Smooth muscle cell (in vitro differentiated cells): Measurements from ENCODE around the gene NAP1L4. TPM values are rescaled to one million over a fixed set of nuclear protein-coding genes. Genes with fewer than 3 reads are reported as not detected.
A peak's percentile ranks its signal among the peaks of the same experiment; 100 is the strongest.

ENCODE experiments used
- DNase-seq: peaks from one replicate; lab custom pipeline; 2025; ENCODE audit not compliant: unreplicated experiment; lab: John Stamatoyannopoulos, UW
- H2AFZ ChIP-seq: fragments of 200-600 bp; sonication (generic); 2 replicates; pipeline ENCODE4 v1.6.0; 2016; ENCODE audit warnings: antibody characterized with exemption, low read depth, mild to moderate bottlenecking
- H3F3A ChIP-seq: fragments of 200-600 bp; sonication (generic); 2 replicates; pipeline ENCODE4 v1.6.0; 2017; ENCODE audit warnings: antibody characterized with exemption, low read depth
- H3K27ac ChIP-seq: fragments of 200-600 bp; sonication (generic); 2 replicates; pipeline ENCODE4 v1.5.1; 2016; ENCODE audit warnings: low read depth, mild to moderate bottlenecking
- H3K27me3 ChIP-seq: fragments of 200-600 bp; sonication (generic); 2 replicates; pipeline ENCODE4 v1.6.1; 2016; ENCODE audit warnings: low read depth, mild to moderate bottlenecking
- H3K36me3 ChIP-seq: fragments of 200-600 bp; sonication (generic); 2 replicates; pipeline ENCODE4 v1.5.1; 2016; ENCODE audit warnings: low read depth
- H3K4me1 ChIP-seq: fragments of 200-600 bp; sonication (generic); 2 replicates; pipeline ENCODE4 v1.5.1; 2016; ENCODE audit warnings: low read depth
- H3K4me2 ChIP-seq: fragments of 200-600 bp; sonication (generic); 2 replicates; pipeline ENCODE4 v1.6.0; 2016; ENCODE audit warnings: mild to moderate bottlenecking
- H3K4me3 ChIP-seq: fragments of 200-600 bp; sonication (generic); 2 replicates; pipeline ENCODE4 v1.5.1; 2016; ENCODE audit warnings: mild to moderate bottlenecking
- H3K79me2 ChIP-seq: fragments of 200-600 bp; sonication (generic); 2 replicates; pipeline ENCODE4 v1.6.0; 2016; ENCODE audit warnings: low read depth, mild to moderate bottlenecking
- H3K9ac ChIP-seq: fragments of 200-600 bp; sonication (generic); 2 replicates; pipeline ENCODE4 v1.6.0; 2016; ENCODE audit warnings: low read depth
- H3K9me3 ChIP-seq: fragments of 200-600 bp; sonication (generic); replicated peaks from 2 replicates; pipeline ENCODE4 v1.5.1; 2016; ENCODE audit warnings: low read depth
- H4K20me1 ChIP-seq: fragments of 200-600 bp; sonication (generic); 2 replicates; pipeline ENCODE4 v1.6.0; 2016; ENCODE audit warnings: low read depth
- WGBS: methylation state at CpG from one replicate; pipeline ENCODE4 v1.1.7; 2016; ENCODE audit warnings: low lambda C conversion rate; 5-methylcytosine and 5-hydroxymethylcytosine counted together
- polyA plus RNA-seq: library from polyadenylated mRNA; unstranded; fragments of >200 nt; fragmentation: Nextera tagmentation; extraction: Ambion mirVana; gene quantifications from 2 replicates; pipeline ENCODE4 v1.2.1, GENCODE V29; 2016
- total RNA-seq: library from RNA; depleted of rRNA; stranded (reverse); fragments of >200 nt; gene quantifications from 2 replicates; pipeline ENCODE4 v1.2.3, GENCODE V29; 2014
- TF ChIP-seq, protein P1 (sequence below): fragments of 200-600 bp; sonication (generic); IDR thresholded peaks from 2 replicates; pipeline ENCODE4 v1.5.1; 2017; ENCODE audit warnings: borderline replicate concordance, mild to moderate bottlenecking, antibody characterized with exemption; ENCODE audit not compliant: insufficient read depth, poor library complexity, severe bottlenecking

NAP1L4 gene
- total and polyA plus RNA-seq, 2 experiments from 2014 or later = 63.1 to 95.0 TPM

DNA sequence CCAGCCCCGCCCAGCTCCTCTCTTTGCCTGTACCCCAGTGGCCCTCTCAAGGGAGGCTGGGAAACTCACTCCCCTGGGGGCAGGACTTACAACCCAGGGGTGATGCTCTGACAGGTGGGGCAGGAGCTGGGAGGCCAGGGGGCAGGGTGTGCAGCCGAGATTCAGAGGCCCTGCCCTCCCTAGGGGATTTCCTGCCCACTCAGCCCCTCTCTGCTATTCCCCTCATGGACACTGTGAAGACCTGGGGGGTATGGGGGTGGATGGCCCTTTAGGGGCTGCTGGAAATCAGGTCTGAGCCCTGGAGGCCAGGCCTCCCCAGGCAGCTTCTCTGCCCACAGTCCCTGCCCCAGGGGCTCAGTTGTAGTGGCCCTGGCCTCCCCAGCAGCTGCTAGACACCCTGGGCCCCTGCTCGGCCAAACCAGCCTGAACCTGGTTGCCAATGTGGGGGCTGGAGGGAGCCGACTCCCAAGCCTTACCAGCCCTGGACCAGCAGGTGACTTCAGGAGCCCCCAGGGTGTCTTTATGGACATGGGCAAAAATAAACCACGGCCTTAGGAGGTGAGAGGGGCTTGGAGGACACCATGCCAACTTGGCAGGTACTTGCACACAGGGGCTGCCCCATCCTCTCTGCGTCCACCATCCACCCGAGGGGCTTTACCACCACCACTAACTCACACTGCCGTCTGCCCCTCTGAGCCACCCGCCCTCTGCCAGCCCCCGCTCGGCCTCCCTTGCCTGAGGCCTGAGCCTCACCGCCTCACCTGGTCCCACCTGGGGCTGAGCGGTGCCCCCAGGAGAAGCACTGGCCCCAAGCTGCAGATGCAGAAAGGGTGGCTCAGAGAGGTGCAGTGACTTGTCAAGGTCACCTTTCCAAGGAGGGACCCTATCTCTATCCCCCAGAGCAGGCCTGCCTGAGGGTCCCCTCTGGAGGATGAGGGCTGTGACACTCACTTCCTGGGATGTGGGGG lies 60.1 kb downstream of the NAP1L4 start:
- Histone ChIP-seq H3K4me1 (peaks cover 6% of the 10 kb centered on the region), H3F3A (no peaks in the 10 kb centered on the region), H3K4me3 (no peak overlapping the region), H3K4me2 (no peak overlapping the region), H3K9me3 (no peaks in the 10 kb centered on the region), H2AFZ (no peak overlapping the region), H4K20me1 (peaks cover 18% of the 10 kb centered on the region), H3K79me2 (peaks cover 9% of the 10 kb centered on the region), H3K27ac (peak overlapping the region; percentile 65), H3K36me3 (no peaks in the 10 kb centered on the region), H3K27me3 (no peaks in the 10 kb centered on the region), H3K9ac (no peak overlapping the region)
- TF ChIP-seq, protein P1, sequence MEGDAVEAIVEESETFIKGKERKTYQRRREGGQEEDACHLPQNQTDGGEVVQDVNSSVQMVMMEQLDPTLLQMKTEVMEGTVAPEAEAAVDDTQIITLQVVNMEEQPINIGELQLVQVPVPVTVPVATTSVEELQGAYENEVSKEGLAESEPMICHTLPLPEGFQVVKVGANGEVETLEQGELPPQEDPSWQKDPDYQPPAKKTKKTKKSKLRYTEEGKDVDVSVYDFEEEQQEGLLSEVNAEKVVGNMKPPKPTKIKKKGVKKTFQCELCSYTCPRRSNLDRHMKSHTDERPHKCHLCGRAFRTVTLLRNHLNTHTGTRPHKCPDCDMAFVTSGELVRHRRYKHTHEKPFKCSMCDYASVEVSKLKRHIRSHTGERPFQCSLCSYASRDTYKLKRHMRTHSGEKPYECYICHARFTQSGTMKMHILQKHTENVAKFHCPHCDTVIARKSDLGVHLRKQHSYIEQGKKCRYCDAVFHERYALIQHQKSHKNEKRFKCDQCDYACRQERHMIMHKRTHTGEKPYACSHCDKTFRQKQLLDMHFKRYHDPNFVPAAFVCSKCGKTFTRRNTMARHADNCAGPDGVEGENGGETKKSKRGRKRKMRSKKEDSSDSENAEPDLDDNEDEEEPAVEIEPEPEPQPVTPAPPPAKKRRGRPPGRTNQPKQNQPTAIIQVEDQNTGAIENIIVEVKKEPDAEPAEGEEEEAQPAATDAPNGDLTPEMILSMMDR = no peak
- WGBS = 83% methylated on average over 13 of the region's 13 CpGs
- no peak for DNase-seq

DNA sequence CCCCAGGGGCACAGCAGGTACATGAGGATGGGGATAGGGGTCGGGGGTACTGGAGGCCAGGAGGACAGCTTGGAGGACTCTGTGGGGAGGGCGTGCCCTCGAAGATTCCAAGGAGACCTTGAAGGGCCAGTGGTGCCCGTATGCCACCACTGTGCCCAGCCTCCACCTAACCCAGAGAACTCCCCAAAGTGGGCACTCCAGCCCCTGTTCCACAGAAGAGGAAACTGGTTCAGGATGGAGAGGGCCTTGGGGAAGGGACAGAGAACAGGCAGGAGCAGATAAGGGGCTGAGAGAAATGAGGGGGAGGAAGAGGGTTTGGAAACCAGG lies 60.7 kb downstream of the NAP1L4 start:
- Histone ChIP-seq H2AFZ (no peak overlapping the region), H3K79me2 (peaks cover 14% of the 10 kb centered on the region), H3K4me1 (peaks cover 6% of the 10 kb centered on the region), H3K4me3 (no peak overlapping the region), H3F3A (no peaks in the 10 kb centered on the region), H3K4me2 (no peak overlapping the region), H3K9ac (no peak overlapping the region), H3K27me3 (no peaks in the 10 kb centered on the region), H3K27ac (no peak overlapping the region), H3K9me3 (no peaks in the 10 kb centered on the region), H3K36me3 (no peaks in the 10 kb centered on the region), H4K20me1 (peaks cover 24% of the 10 kb centered on the region)
- 80% methylated on average over 4 of the region's 4 CpGs for WGBS
- DNase-seq = no peak
- TF ChIP-seq, protein P1 = no peak

- H3K27me3 ChIP-seq = no peaks in the 10 kb centered on the region
- peak overlapping the region; percentile 81 for H3K27ac ChIP-seq
- H3K79me2 ChIP-seq = peaks cover 15% of the 10 kb centered on the region
- WGBS = 47% methylated on average over 21 of the region's 21 CpGs
- H3K9ac ChIP-seq = peak overlapping the region; percentile 74
- no peak overlapping the region for H2AFZ ChIP-seq
- peak overlapping the region; percentile 78 for H3K4me3 ChIP-seq
- no peaks in the 10 kb centered on the region for H3K36me3 ChIP-seq
- peaks cover 25% of the 10 kb centered on the region for H4K20me1 ChIP-seq
- peaks cover 6% of the 10 kb centered on the region for H3K4me1 ChIP-seq
- no peak for DNase-seq
- no peaks in the 10 kb centered on the region for H3F3A ChIP-seq
- TF ChIP-seq, protein P1 = peak; percentile 44
- H3K9me3 ChIP-seq = no peaks in the 10 kb centered on the region
- H3K4me2 ChIP-seq = peak overlapping the region; percentile 98
Observed at GRCh38 chr11:2930704-2931419, 61.3 kb downstream of the NAP1L4 start.
